HG03139 (cell line): ENCODE results near the gene HSPBAP1.

Source experiments
- ATAC-seq: cut with Tn5 transposase; IDR thresholded peaks from one replicate; pipeline ENCODE4 v1.9.1; 2021; ENCODE audit not compliant: unreplicated experiment

HSPBAP1 gene

GRCh38 chr3:122793568-122794416 is at the start of gene HSPBAP1:
Gene HSPBAP1 (minus strand): TSS chr3:122793831. CDS start chr3:122793680, 151 bp downstream.
- peak; percentile 56 for ATAC-seq

- ATAC-seq, result no peak
Measured at GRCh38 chr3:122835590-122835989, 42.0 kb upstream of the HSPBAP1 start.

GRCh38 chr3:122828281-122828680 is 34.6 kb upstream of the HSPBAP1 start:
- ATAC-seq, result no peak

- no peak for ATAC-seq
Measured at GRCh38 chr3:122826278-122826677, 32.6 kb upstream of the HSPBAP1 start.

GRCh38 chr3:122825460-122825859 is 31.8 kb upstream of the HSPBAP1 start:
- ATAC-seq, result no peak

GRCh38 chr3:122824465-122825381 is 31.1 kb upstream of the HSPBAP1 start:
- no peak for ATAC-seq

GRCh38 chr3:122816587-122816986 is 23.0 kb upstream of the HSPBAP1 start:
- no peak for ATAC-seq

- no peak for ATAC-seq
Measured at GRCh38 chr3:122810734-122811133, 17.1 kb upstream of the HSPBAP1 start.

- no peak for ATAC-seq
Measured at GRCh38 chr3:122803977-122804376, 10.3 kb upstream of the HSPBAP1 start.

- no peak for ATAC-seq
Measured at GRCh38 chr3:122802323-122802722, 8.7 kb upstream of the HSPBAP1 start.

GRCh38 chr3:122800706-122801237 is 7.1 kb upstream of the HSPBAP1 start:
- ATAC-seq, result no peak

- no peak for ATAC-seq
Measured at GRCh38 chr3:122800031-122800430, 6.4 kb upstream of the HSPBAP1 start.

- ATAC-seq, result no peak
Measured at GRCh38 chr3:122799322-122799721, 5.7 kb upstream of the HSPBAP1 start.

GRCh38 chr3:122797291-122797690 is 3.7 kb upstream of the HSPBAP1 start:
- ATAC-seq, result no peak

GRCh38 chr3:122795674-122796195 is 2.1 kb upstream of the HSPBAP1 start:
- no peak for ATAC-seq

GRCh38 chr3:122794779-122795673 is 1.4 kb upstream of the HSPBAP1 start, which contains the start of gene SLC49A4:
Gene SLC49A4 (plus strand): TSS chr3:122795069. CDS start chr3:122795193, 124 bp downstream.
- ATAC-seq, result peak; percentile 65

- ATAC-seq, result no peak
Measured at GRCh38 chr3:122794483-122794778, 800 bp upstream of the HSPBAP1 start.

- no peak for ATAC-seq
Measured at GRCh38 chr3:122789585-122790273, 3.9 kb downstream of the HSPBAP1 start.

GRCh38 chr3:122787872-122788271 is 5.8 kb downstream of the HSPBAP1 start:
- ATAC-seq, result no peak

GRCh38 chr3:122786066-122786465 is 7.6 kb downstream of the HSPBAP1 start:
- ATAC-seq, result no peak
